HEK293T (cell line): ENCODE data around the gene INSL3.

Source experiments
- ARNT ChIP-seq: fragments of 450-650 bp; IDR thresholded peaks from 2 replicates; pipeline ENCODE4 v1.6.1; 2017; ENCODE audit warnings: mild to moderate bottlenecking
- CTBP1 ChIP-seq: fragments of 450-650 bp; IDR thresholded peaks from 2 replicates; pipeline ENCODE4 v1.6.1; 2016; ENCODE audit warnings: borderline replicate concordance
- ELF4 ChIP-seq: fragments of 450-650 bp; IDR thresholded peaks from 2 replicates; pipeline ENCODE4 v1.6.1; 2017; ENCODE audit warnings: antibody characterized with exemption
- FOXK2 ChIP-seq: fragments of 450-650 bp; IDR thresholded peaks from 2 replicates; pipeline ENCODE4 v1.6.1; 2016; ENCODE audit warnings: mild to moderate bottlenecking
- FOXM1 ChIP-seq: fragments of 450-650 bp; IDR thresholded peaks from 2 replicates; pipeline ENCODE4 v1.6.1; 2017; ENCODE audit warnings: mild to moderate bottlenecking, borderline replicate concordance
- PKNOX1 ChIP-seq: fragments of 450-650 bp; IDR thresholded peaks from 2 replicates; pipeline ENCODE4 v1.6.1; 2016
- SP1 ChIP-seq: fragments of 450-650 bp; IDR thresholded peaks from 2 replicates; pipeline ENCODE4 v1.6.1; 2017
- SUZ12 ChIP-seq: fragments of 450-650 bp; IDR thresholded peaks from 2 replicates; pipeline ENCODE4 v1.6.1; 2016; ENCODE audit warnings: mild to moderate bottlenecking
- TARDBP ChIP-seq: fragments of 450-650 bp; IDR thresholded peaks from 2 replicates; pipeline ENCODE4 v1.6.1; 2016

GRCh38 chr19:17836530-17836929 is 15.2 kb upstream of the INSL3 start:
- TF ChIP-seq SP1 = no peak
- TF ChIP-seq FOXM1 = no peak
- no peak for TF ChIP-seq FOXK2
- no peak for TF ChIP-seq ELF4
- no peak for TF ChIP-seq PKNOX1
- no peak for TF ChIP-seq ARNT
- no peak for TF ChIP-seq TARDBP
- no peak for TF ChIP-seq CTBP1
- no peak for TF ChIP-seq SUZ12
